ENCODE measurements around the gene LMTK3.
A peak's percentile ranks its signal among the peaks of the same experiment; 100 is the strongest.

The LMTK3 gene

GRCh38 chr19:48511800-48512503 lies at the start of gene LMTK3:
TSS of gene LMTK3 (minus strand) at chr19:48511835. CDS start at chr19:48511576, 259 bp downstream.
- DNase-seq (ENCODE audit: low spot score) = peak; percentile 99

- DNase-seq (ENCODE audit: low spot score) = no peak
These were observed 49.8 kb upstream of the LMTK3 start for GRCh38 chr19:48561412-48561811.

- no peak for DNase-seq (ENCODE audit: low spot score)
These were observed 48.5 kb upstream of the LMTK3 start for GRCh38 chr19:48560095-48560530.

GRCh38 chr19:48558018-48558684 lies 46.5 kb upstream of the LMTK3 start:
- DNase-seq (ENCODE audit: low spot score) = no peak

- DNase-seq (ENCODE audit: low spot score) = no peak
These were observed 45.2 kb upstream of the LMTK3 start for GRCh38 chr19:48556825-48557224.

- DNase-seq (ENCODE audit: low spot score) = no peak
These were observed 44.5 kb upstream of the LMTK3 start for GRCh38 chr19:48556163-48556562.

GRCh38 chr19:48554385-48555091 lies 42.9 kb upstream of the LMTK3 start:
- no peak for DNase-seq (ENCODE audit: low spot score)

GRCh38 chr19:48553676-48554384 lies 42.2 kb upstream of the LMTK3 start:
- no peak for DNase-seq (ENCODE audit: low spot score)

GRCh38 chr19:48552406-48553322 lies 41.0 kb upstream of the LMTK3 start:
- no peak for DNase-seq (ENCODE audit: low spot score)

- DNase-seq (ENCODE audit: low spot score) = no peak
These were observed 40.0 kb upstream of the LMTK3 start, which contains the start of gene SULT2B1 for GRCh38 chr19:48551437-48552302. TSS of gene SULT2B1 (plus strand) at chr19:48552172. CDS start at chr19:48552253, 81 bp downstream.

- no peak for DNase-seq (ENCODE audit: low spot score)
These were observed 37.7 kb upstream of the LMTK3 start for GRCh38 chr19:48549380-48549779.

- no peak for DNase-seq (ENCODE audit: low spot score)
These were observed 36.7 kb upstream of the LMTK3 start for GRCh38 chr19:48548253-48548911.

GRCh38 chr19:48547722-48548121 lies 36.1 kb upstream of the LMTK3 start:
- DNase-seq (ENCODE audit: low spot score) = no peak

- DNase-seq (ENCODE audit: low spot score) = no peak
These were observed 33.5 kb upstream of the LMTK3 start for GRCh38 chr19:48544856-48545750.

- no peak for DNase-seq (ENCODE audit: low spot score)
These were observed 31.6 kb upstream of the LMTK3 start for GRCh38 chr19:48543121-48543710.

GRCh38 chr19:48541813-48542212 lies 30.2 kb upstream of the LMTK3 start:
- no peak for DNase-seq (ENCODE audit: low spot score)

- DNase-seq (ENCODE audit: low spot score) = no peak
These were observed 28.5 kb upstream of the LMTK3 start for GRCh38 chr19:48540110-48540509.

- peak; percentile 63 for DNase-seq (ENCODE audit: low spot score)
These were observed 28.0 kb upstream of the LMTK3 start for GRCh38 chr19:48539503-48540096.
